Epithelial cell of esophagus (primary cell): Measurements from ENCODE around the gene PARD3B.

Experiments
- DNase-seq: peaks from one replicate; pipeline ENCODE4 v3.0.0; 2010; ENCODE audit warnings: low read depth
- H3K4me3 ChIP-seq: 2 replicates; pipeline ENCODE4 v1.5.1; 2011; ENCODE audit warnings: mild to moderate bottlenecking, low read length, control low read depth
- TF ChIP-seq, protein P1 (sequence below): IDR thresholded peaks from 2 replicates; pipeline ENCODE4 v1.5.1; 2011; ENCODE audit warnings: low read depth, mild to moderate bottlenecking, low read length, control low read depth, inconsistent platforms; ENCODE audit not compliant: insufficient read depth; ENCODE audit errors: missing control alignments

Gene PARD3B

DNA sequence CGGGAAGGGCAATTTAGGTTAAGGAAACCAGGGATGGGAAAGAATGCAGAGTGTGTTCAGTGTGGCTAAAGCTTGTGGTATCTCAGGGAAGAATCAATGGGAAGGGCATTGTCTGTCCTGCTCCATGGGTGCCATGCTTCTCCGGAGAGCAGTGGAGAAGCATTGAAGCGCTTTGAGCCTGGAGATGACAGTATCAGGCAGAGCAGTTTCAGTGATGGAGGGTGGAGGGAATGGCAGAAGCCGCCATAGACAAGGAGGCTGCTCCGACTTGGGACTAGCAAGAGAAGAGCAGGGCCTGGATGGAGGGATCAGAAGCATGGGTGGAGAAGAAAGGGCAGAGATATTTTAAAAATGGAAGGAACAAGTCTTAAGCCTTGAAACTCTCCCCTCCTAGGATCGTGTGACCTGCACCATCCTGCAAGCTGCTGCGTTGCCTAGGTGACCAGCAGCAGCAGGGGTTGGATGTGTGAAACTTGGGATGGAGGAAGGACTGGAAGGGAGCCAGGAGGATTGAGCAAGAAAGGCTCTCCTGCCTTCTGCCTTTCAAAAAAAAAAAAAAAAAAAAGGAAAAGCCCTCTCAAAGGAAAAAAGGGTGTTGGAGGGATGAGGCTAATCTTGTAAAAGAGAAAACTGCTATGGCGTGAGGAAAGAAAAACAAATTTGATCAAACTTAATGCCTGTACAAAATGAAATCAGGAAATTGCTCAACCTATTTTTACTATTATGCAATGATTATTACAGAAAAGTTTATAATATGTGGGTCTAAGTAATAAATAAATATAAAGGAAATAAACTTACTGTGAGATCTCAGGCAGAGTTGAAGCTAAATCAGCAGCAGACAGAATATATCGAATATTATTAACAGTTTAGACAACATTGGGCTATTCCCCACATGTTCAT is 643.2 kb downstream of the PARD3B start:
- no peak overlapping the region for H3K4me3 ChIP-seq
- TF ChIP-seq, protein P1, sequence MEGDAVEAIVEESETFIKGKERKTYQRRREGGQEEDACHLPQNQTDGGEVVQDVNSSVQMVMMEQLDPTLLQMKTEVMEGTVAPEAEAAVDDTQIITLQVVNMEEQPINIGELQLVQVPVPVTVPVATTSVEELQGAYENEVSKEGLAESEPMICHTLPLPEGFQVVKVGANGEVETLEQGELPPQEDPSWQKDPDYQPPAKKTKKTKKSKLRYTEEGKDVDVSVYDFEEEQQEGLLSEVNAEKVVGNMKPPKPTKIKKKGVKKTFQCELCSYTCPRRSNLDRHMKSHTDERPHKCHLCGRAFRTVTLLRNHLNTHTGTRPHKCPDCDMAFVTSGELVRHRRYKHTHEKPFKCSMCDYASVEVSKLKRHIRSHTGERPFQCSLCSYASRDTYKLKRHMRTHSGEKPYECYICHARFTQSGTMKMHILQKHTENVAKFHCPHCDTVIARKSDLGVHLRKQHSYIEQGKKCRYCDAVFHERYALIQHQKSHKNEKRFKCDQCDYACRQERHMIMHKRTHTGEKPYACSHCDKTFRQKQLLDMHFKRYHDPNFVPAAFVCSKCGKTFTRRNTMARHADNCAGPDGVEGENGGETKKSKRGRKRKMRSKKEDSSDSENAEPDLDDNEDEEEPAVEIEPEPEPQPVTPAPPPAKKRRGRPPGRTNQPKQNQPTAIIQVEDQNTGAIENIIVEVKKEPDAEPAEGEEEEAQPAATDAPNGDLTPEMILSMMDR: no peak
- DNase-seq: peak; percentile 36

DNA sequence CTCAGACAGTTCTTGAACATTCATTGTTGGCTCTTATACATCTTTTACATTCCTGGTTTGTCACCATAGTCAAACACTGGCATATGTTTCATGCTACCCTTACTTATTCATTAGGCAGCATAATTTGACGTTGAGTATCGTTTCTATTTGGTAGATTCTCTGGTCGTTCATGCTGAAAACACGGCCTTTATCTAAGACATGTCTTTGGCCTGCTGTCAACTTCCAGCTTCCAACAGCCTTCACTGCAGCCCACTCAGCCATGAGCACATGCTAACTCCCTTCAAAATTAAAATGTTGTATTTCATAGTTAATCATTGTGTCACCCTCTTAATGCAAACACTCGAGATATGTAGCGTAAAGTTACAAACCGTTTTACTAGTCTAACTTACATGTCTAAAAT is 644.0 kb downstream of the PARD3B start:
- no peak for DNase-seq
- TF ChIP-seq, protein P1: no peak
- H3K4me3 ChIP-seq: no peak overlapping the region

DNA sequence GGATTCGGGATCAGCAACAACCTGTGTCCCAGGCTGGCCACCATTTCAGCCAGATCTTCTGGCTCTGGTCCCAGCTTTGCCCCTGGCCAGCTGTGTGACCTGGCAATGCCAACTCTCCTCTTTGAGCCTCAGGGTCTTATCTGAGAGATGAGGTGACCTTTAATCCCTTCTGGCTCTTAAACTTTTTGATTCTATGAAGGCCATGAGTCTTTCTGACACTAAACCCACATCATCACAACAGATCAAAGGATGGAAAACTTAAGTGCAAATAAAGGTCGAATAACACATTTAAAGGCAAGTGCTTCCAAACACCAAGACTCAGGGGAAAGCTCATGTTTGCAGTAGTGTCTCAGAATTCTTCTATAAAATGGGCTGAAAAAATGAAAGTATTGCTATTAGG is 645.3 kb downstream of the PARD3B start:
- no peak overlapping the region for H3K4me3 ChIP-seq
- TF ChIP-seq, protein P1: no peak
- no peak for DNase-seq

DNA sequence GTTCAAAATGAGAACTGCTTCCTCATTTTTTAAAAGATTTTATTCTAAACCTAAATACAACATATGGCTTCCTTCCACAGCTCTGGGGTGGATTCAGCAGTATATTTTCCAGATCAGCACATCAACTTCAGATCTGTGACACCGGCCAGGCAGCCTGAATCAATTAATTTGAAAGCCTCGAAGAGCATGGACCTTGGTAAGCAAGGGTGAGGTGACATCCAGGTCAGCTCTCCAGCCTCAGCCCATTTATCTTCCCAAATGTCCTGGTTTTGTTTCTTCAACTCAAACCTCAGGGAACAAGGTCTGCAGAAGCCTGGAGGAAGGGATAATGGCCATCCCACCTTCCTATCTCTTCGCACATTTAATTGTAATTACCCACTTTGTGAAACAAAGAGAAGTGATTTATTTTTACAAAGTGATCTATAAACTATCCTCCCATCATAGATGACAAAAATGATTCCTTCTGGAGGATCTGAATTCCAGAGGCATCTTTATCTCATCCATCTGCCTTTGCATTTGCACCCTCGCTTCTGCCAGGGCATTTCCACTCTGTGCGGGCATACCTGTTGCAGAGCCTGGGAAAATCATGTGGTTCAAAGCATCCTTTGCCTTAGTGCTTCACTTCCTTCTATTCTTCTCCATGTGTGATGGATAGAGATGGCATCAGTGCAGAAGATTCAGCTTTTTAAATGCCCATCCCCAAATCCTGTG is 648.0 kb downstream of the PARD3B start:
- DNase-seq: no peak
- TF ChIP-seq, protein P1: no peak
- no peak overlapping the region for H3K4me3 ChIP-seq

DNA sequence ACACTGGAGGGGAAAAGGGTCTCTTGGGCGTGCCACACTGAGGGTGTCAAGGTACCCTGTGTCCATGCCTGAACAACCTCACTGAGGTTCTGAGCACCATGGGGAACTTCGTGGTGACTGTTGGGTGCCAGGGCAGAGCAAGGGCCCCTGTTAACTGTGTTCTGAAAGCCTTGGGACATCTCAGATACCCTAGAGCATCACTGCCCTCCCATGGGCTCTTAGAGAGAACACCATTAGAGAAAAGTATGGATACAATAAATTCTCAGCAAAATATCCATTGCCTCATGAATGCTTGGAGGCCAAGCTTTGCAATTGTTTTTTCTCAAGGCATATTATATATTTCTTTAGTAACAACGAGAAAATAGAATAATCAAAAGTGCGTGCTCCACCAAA is 648.6 kb downstream of the PARD3B start:
- DNase-seq: no peak
- H3K4me3 ChIP-seq: no peak overlapping the region
- TF ChIP-seq, protein P1: no peak

DNA sequence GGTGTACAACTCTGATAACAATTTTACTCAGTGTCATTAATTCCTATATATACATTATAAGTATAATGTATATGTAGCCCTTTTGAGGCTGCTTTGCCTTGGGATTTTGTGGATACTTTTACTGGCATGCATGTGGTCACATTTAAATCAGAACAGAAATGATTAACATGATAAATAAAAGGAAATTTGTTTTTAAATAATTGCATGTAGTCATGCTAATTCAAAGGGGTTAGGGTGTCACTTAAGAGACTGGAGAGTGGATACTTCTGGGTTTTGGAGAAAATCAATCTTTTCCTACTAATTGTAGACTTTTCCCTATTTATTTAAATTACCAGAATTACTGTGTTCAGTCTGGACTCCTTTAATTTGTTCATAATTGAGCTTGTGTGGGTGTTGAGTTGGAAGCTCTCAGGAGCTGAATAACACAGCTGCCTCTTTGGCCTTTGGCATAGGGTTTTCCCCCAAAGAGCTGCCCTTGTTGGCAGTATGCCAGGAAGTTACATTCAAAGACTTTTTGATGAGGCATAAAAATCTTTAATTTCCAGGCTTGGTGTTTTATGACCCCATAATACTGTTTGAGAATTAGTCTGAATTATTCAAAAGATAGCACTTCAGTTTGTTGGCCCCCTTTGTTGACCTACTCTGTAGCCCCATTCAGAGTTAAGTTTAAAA is 652.3 kb downstream of the PARD3B start:
- DNase-seq: no peak
- TF ChIP-seq, protein P1: no peak
- H3K4me3 ChIP-seq: no peak overlapping the region
